GM18519 (cell line): ENCODE measurements around the gene HMGXB3.
"Not testable (repeated sequence)": the region's sequence is repeated elsewhere in the genome, so short reads cannot be mapped to it uniquely, and the experiment has no call there.

Experiments used
- ATAC-seq: cut with Tn5 transposase; IDR thresholded peaks from one replicate; pipeline ENCODE4 v1.9.1; 2021; ENCODE audit warnings: mild to moderate bottlenecking, moderate library complexity; ENCODE audit not compliant: unreplicated experiment, low FRiP score

HMGXB3 gene

DNA sequence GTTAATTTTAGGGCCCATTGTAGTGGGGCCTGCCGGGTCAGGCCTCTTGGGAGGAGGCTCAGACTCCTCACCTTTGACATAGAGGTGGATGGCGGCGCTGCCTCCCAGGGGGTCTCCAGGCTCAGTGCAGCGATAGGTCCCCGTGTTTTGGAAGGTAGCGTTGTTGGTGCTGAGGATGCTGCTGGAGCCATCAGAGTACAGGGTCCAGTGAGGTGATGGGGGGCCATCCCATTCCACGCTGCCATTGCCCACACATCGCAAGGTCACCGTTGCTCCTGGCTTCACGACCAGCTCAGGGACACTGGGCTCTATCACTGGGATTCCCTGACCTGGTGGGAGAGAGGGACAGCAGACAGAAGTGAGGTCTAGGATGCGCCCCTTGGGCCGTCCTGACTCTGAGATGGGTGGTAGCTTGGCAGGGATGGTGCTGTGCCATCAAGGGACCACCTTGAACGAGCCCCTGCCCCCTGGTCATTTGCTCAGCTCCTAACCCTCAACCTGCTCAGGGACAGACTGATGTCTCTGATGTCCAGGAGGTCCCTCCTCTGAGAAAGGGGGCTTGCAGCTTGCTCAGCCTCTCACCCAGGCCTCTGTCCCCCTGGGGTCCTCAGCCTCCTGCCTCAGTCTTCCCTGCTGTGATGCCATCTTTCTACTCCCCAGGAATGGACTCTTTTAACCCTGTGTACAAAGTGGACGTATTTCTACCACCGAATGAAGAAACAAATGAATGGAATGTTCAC, 80.3 kb downstream of the HMGXB3 start:
- no peak for ATAC-seq

DNA sequence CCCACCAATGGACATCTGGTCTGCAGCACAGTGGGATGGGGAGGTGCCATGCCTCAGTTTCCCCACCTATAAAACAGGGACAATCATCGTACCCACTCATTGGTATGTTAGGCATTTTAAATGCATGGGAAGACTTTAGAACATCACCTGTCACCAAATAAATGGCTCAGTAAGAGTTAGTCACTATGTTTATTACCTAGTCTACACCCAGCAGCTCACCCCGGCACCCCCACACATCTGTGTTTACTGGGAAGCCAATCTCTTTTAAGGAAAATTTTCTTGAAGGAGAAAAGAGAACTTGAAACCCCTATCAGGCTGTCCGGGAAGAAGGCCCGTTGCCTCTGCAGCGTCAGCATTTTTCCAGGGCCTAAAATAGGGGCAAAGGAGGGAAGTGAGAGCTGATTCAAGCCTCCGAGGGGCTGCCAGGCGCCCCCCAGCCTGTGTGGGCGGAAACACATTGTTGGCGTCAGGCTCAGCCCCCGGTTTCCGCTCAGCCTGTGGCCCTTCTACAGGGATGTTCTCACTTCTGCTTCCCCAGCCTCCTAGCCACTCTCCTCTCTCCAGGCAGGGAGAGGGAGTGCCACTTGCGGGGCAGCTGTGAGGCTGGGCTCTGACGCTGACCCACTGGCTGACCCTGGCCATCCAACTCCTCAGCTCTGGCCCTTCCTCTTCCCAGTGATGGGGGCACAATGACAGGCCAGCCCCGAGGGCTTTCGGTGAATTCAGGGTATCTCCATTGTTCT, 81.2 kb downstream of the HMGXB3 start:
- ATAC-seq: peak; percentile 61

DNA sequence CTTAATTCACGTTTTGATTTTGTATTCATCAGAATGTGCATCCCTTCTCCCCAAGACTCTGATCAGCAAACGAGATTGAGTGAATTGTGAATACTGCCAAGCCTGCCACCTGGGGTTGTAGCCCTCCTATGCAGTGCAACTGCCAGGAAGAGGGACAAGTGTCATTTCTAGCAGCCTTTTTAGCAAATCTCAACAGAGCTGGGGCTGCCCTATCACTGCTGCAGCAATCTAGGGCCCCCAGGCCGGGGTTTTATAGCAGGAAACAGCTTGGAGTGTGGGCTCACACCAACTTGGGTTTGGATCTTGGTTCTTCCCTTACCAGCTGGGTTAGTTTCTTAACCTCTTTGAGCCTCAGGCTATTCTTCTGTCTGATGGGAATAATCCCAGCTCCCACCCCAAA, 81.8 kb downstream of the HMGXB3 start:
- no peak for ATAC-seq

DNA sequence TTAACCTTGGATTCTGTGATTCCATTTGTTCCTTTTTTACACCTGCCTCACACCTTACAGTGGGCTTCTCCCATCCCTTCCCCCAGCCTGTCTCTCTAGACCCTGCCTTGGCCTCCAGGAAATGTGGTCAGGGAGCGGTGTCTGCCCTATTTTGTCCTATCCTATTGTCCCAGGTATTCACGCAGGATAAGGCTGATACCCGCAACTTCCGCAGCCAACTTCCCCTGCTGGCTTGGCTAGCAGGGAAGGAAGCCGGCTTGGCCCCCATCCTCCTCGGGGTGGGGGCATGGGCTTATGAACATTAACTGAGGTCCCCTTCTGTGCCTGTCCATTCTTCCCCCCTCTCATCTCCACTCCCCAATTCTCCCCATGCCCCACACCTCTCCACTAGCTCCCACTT, 82.3 kb downstream of the HMGXB3 start:
- ATAC-seq: no peak

DNA sequence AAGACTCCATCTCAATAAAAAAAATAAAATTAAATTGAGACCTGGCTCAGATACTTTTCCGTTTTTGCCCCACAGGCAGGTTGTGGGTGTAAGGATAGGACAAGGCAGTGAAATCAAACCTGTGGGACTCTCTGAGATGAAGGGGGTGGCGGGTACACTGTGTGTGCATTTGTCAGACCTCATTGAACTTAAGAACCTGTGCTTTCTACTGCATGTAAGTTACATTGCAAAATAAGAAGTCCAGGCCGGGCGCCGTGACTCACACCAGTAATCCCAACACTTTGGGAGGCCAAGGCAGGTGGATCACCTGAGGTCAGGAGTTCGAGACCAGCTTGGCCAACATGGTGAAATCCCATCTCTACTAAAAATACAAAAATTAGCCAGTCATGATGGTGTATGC, 84.2 kb downstream of the HMGXB3 start:
- not testable (repeated sequence) for ATAC-seq

DNA sequence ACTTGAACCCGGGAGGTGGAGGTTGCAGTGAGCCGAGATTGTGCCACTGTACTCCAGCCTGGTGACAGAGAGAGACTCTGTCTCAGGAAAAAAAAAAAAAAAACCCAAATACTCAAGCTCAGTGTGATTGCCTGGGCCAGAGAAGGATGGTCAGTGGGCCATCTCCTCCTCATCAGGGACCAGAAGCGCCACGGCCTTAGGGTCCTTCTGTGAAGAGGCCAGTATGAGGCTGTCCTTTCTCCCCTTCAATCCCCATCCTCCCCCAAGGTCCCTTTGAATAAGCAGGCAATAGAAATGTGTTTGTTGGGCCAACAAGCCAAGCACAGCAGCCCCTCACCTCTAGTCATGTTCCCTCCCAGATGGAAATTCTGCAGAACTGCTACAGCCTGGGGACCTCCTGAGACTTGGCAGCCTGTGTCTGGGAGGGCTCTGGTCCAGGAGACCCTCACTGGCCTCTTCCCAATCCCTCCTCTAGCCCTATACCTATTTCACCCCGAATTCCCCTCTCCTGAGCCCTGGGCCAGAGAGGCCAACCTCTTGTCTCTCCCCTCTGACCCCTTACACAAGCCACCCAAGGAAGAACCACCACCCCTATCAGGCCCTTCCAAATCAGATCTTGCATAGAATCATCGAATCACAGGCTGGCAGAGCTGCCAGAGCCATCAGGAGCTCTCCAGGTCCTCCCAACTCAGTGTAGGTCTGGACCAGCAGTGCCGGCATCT, 84.8 kb downstream of the HMGXB3 start:
- ATAC-seq: no peak

DNA sequence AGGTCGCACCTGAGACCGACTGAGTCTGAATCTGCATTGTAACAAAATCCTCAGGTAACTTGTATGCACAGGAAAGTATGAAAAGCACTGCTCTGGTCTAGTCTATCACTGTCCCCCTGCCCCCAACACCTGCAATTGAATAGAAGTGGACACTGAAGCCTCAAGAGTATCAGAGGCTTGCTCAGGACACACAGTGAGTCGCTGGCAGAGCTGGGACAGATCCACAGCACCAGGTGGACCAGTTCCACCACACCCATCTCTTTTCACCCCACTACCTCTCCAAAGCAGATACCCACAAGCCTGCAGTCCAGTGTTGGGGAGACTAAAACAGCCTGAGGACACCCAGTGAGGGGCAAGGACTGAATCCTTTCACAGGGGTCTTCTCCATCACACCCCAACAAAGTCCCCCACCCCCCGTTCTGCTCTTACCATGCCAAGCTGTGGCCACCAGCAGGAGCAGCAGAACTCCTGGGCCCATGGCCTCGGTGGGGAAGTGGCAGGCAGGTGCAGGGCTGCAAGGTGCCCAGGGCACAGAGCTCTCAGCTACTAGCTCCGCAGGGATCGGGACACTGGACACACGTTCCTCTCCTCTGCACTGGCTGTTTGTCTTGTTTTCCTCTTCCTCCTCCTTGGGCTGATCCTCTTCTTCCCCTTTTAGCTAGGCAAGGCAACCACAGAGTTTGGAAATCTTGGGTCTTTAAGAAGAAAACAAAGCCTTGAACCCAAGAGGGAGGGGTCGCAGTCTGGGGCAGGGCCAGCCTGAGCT, 85.6 kb downstream of the HMGXB3 start, which contains the start of gene CSF1R:
Gene CSF1R, minus strand, starts transcription at position 605 of the 766 bp plus-strand sequence. Its CDS starts 127 bp downstream, at position 478.
- no peak for ATAC-seq

DNA sequence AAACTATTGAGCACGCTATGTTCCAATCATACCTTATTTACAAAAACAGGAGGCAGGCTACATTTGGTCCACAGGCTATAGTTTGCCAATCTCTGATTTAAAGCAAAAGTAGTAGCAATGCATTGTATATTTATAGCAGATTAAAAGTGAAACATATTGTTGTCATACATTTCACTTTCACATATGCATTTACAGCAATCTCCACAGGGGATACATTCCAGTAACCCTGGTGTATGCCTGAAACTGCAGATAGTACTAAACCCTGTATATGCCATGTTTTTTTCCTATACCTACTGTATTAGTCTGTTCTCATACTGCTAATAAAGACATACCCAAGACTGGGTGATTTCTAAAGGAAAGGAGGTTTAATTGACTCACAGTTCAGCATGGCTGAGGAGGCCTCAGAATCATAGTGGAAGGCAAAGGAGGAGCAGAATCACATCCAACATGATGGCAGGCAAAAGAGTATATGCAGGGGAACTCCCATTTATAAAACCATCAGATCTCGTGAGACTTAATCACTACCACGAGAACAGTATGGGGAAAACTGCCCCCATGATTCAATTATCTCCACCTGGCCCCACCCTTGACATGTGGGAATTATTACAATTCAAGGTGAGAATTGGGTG, 91.7 kb downstream of the HMGXB3 start:
- ATAC-seq: no peak

DNA sequence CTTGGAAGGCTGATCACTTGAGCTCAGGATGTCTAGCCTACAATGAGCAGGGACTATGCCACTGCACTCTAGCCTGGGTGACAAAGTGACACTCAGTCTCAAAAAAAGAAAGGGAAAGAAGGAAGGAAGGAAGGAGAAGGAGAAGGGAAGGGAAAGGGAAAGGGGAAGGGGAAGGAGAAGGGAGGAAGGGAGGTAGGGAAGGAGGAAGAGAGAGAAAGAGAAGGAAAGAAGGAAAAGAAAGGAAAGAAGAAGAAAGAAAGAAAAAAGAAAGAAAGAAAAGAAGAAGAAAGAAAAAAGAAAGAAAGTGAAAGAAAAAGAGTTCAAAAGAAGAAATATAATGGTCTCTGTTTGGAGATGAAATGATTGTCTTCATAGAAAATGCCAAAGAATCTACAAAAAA, 96.6 kb downstream of the HMGXB3 start:
- no peak for ATAC-seq

DNA sequence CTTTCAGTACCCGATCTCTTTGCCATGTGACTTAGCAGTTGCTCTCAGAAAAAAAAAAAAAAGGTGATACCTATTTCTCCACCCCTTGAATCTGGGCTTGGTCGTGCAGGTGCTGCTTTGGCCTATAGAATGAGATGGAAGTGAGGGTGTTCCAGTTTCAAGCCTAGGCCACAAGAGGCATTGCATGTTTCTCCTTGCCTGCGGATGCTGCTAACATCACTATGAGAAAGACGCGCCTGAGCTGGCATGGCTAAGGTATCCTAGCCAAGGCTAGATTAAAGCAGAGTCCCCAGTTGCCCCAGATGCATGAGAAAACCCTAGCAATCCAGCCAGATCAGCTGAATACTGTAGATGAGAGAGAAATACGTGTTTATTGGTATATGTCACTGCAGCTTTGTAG, 100.5 kb downstream of the HMGXB3 start:
- no peak for ATAC-seq
